HG03095 (cell line): Measurements from ENCODE around the gene AXIN1.
"Not testable (repeated sequence)": the region's sequence is repeated elsewhere in the genome, so short reads cannot be mapped to it uniquely, and the experiment has no call there.

Source experiments
- ATAC-seq: cut with Tn5 transposase; IDR thresholded peaks from one replicate; pipeline ENCODE4 v1.9.1; 2021; ENCODE audit warnings: moderate library complexity; ENCODE audit not compliant: unreplicated experiment

Gene AXIN1

GRCh38 chr16:370979-371514 lies 18.5 kb upstream of the AXIN1 start:
- ATAC-seq: no peak

GRCh38 chr16:370443-370842 lies 17.9 kb upstream of the AXIN1 start, which contains the start of gene MRPL28:
MRPL28 (minus strand) TSS chr16:370538; CDS start chr16:370218, 320 bp downstream.
- ATAC-seq: peak; percentile 69

DNA sequence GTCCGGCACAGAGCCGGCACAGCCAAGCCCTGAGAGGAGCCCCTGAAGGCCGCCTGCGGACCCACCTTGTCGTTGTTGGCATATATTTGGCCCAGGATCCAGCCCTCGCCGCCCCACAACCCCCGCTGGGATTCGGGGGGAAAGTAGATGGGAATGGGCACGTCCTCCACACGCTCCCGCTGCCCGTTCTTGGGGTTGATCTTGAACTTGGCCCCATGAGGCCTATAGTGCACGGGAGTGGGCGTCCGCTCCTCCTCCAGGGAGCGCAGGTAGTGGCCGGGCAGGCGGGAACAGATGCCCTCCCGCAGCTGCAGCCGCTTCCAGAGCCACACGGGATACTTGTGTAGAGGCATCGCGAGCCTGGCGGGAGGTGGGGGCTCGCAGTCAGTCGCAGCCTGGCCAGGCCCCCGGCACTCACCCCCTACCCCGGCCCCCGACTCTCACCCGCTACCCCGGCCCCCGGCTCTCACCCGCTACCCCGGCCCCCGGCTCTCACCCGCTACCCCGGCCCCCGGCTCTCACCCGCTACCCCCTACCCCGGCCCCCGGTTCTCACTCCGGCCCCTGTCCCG lies 17.4 kb upstream of the AXIN1 start:
- no peak for ATAC-seq

- no peak for ATAC-seq
Measured at GRCh38 chr16:369275-369865, 16.8 kb upstream of the AXIN1 start.

DNA sequence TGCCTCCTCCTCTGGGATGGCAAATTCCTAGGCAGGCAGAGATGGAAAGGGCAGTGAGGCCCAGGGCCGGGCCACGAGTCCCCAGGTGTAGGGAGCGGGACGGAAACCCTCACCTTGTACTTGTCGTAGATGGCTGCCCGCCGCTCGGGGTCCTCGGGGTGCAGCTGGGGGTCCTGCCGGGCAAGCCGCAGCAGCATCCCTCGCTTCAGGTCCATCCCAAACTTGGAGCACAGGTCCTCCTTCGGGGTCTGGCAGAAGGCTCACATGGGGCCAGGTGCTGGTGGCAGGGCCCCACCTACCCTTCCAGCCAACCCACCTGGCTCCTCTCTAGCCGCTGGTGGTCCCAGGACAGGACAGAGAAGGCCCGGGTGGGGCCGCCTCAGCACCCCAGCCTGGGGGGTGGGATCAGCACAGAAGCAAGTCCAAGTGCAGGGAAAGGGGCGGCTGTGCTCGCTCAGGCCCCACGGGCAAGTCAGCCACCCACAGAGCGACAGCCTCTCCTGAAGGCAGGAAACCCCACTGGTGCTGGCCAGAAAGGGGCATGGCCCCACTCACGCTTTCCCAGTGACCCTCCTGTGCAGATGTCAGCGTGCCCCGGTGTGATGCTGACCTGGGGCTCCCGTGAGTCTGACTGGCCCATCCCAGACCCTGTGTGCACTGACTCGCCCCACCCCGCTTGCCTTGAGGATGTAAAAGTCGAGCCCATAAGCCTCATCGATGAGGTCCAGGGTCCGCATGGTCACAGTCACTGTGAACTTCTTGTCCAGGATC lies 16.1 kb upstream of the AXIN1 start:
- no peak for ATAC-seq

GRCh38 chr16:367333-367903 lies 14.9 kb upstream of the AXIN1 start:
- ATAC-seq: no peak

GRCh38 chr16:366476-366875 lies 14.0 kb upstream of the AXIN1 start:
- ATAC-seq: no peak

DNA sequence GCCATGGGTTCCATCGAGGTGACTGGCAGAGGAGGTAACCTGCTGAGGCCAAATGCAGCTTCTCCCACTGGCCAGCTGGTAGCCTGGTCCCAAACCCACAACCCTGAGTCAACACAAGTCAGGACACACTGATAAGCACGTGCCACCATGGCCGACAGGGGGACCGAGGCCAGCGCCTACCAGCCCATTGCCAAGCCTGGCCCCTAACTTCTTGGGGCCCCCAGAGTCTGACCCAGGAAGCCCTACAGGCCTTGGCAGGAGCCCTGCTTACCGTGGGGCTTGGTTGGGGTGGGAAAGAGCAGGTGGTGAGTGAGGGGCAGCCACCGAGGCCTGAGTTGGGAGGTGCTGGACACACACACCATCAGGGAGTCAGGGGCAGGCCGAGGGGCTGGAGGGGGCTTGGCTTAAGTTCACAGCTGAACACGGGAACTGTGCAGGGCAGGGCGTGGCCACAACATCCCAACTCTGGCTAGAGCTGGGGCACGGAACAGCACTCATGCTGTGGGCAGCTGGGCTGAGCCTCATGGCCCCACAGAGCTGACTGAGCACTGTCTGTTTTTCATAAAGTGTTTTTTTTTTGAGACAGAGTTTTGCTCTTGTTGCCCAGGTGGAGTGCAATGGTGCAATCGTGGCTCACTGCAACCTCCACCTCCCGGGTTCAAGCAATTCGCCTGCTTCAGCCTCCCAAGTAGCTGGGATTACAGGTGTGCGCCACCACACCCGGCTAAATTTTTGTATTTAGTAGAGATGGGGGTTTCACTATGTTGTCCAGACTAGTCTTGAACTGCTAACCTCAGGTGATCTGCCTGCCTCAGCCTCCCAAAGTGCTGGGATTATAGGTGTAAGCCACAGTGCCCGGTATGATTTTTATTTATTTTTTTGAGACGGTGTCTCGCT lies 12.3 kb upstream of the AXIN1 start:
- no peak for ATAC-seq

- no peak for ATAC-seq
Measured at GRCh38 chr16:363766-364490, 11.4 kb upstream of the AXIN1 start.

GRCh38 chr16:363110-363765 lies 10.7 kb upstream of the AXIN1 start:
- ATAC-seq: no peak

DNA sequence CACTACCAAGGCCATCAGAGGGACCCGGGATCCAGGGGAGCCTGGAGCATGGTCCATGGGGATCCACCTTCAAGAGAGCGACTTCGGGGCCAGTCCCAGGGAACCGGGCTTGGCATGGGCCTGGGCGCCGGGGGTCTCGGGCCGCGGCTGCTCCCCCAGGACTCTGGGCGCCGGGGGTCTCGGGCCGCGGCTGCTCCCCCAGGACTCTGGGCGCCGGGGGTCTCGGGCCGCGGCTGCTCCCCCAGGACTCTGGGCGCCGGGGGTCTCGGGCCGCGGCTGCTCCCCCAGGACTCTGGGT lies 10.1 kb upstream of the AXIN1 start:
- ATAC-seq: not testable (repeated sequence)

- ATAC-seq: peak; percentile 53
Measured at GRCh38 chr16:361872-362701, 9.6 kb upstream of the AXIN1 start.

DNA sequence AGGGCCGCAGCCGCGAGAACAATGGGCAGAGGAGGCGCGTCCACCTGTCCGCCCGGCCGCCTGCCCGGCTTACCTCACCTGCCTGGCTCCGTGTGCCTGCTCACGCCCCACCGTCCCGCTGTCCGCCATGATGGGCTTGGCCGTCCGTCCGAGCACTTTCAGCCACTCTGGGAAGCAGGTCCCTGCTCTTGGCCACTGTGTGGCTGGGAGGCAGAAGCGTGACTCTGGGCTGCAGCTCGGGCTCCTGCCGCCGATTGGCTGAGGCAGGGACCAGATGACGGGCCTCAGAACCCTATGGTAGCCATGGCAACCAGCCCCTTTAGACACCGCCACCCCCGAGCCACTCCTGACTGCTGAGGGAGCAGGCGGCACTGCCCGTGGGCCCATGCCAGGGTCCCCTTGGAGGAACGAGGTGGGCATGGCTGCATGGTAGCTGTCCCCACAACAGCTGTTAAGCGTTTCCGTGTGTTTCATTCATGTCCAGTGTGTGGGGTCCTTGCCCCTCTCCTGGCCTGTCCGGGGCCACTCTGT lies 8.9 kb upstream of the AXIN1 start:
- no peak for ATAC-seq

GRCh38 chr16:360698-361336 lies 8.3 kb upstream of the AXIN1 start:
- no peak for ATAC-seq

- ATAC-seq: no peak
Measured at GRCh38 chr16:359871-360697, 7.6 kb upstream of the AXIN1 start.

DNA sequence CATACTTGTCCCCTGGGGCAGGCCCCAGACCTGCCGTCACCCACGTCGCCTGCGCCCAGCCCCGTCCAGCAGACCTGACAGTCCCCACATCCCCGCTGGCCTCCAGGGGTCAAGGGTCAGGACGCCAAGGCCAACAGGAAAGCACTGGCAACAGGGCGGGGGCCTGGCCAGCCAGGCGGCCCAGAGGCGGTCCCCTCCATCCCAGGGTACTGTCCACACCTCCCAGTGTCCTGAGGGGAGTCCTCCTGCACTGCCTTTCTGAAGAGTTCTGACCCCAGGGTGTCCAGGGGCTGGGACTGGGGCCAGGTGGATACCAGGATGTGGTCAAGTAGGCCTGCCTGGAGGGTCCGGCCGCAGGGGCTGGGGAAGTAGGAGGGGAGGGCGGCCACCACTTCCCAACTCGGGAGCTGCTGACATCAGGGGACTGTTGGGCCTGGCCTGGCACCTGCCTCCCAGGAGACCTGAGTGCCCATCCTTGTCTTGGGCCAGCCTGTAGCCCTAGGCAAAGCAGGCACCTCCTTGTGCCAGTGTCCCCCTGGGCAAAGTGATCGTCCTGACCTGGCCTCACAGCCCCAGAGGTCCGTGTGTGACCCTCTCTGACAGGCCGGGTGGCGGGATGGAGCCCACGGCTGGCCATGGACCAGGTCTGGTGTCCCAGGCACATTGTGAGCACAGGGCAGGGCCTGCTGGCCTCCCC lies 6.7 kb upstream of the AXIN1 start:
- no peak for ATAC-seq

- ATAC-seq: no peak
Measured at GRCh38 chr16:356741-357140, 4.2 kb upstream of the AXIN1 start.
